Keratinocyte (primary cell): ENCODE results near the gene SPECC1. TPM values are rescaled to one million over a fixed set of nuclear protein-coding genes. Genes with fewer than 3 reads are reported as not detected.

ENCODE experiments used
- DNase-seq: peaks from one replicate; pipeline ENCODE4 v3.0.0-alpha.2; 2011; ENCODE audit warnings: low read depth, missing footprints, low spot score
- FAIRE-seq: peaks from 2 replicates; lab custom pipeline; 2011; peaks lifted over from hg19 to GRCh38; lab: Jason Lieb, UNC
- H2AFZ ChIP-seq: 2 replicates; pipeline ENCODE4 v1.6.0; 2012; ENCODE audit warnings: low read length, control low read depth, inconsistent platforms; ENCODE audit not compliant: control insufficient read depth
- H3K27ac ChIP-seq: 2 replicates; pipeline ENCODE4 v1.5.1; 2011; ENCODE audit warnings: low read length; ENCODE audit not compliant: control insufficient read depth, insufficient read depth
- H3K27me3 ChIP-seq: 3 replicates; pipeline ENCODE4 v1.6.0; 2011; ENCODE audit warnings: low read length; ENCODE audit not compliant: control insufficient read depth, insufficient read depth; ENCODE audit errors: extremely low read depth
- H3K36me3 ChIP-seq, 2 experiments: 2 replicates in 1 of 2; 3 replicates in 1 of 2; pipeline ENCODE4 v1.5.1; 2011; ENCODE audit warnings: low read length in 2 of 2, mild to moderate bottlenecking in 1 of 2; ENCODE audit not compliant: control insufficient read depth in 2 of 2, insufficient read depth in 2 of 2; ENCODE audit errors: extremely low read depth in 1 of 2
- H3K4me1 ChIP-seq: 3 replicates; pipeline ENCODE4 v1.5.1; 2011; ENCODE audit warnings: low read length; ENCODE audit not compliant: control insufficient read depth, insufficient read depth; ENCODE audit errors: extremely low read depth
- H3K4me2 ChIP-seq: 3 replicates; pipeline ENCODE4 v1.6.0; 2011; ENCODE audit warnings: low read depth, low read length; ENCODE audit not compliant: control insufficient read depth, insufficient read depth; ENCODE audit errors: extremely low read depth
- H3K4me3 ChIP-seq, 3 experiments: fragments of 200-600 bp in 1 of 3; sonication (generic) in 1 of 3; 2 replicates in 2 of 3; 3 replicates in 1 of 3; pipeline ENCODE4 v1.5.1; 2011 to 2016; ENCODE audit warnings: low read length in 3 of 3, mild to moderate bottlenecking in 3 of 3, control low read depth in 2 of 3, inconsistent platforms in 1 of 3, low read depth in 1 of 3, mixed read lengths in 1 of 3, mixed run types in 1 of 3, moderate library complexity in 1 of 3; ENCODE audit not compliant: control insufficient read depth in 2 of 3, insufficient read depth in 2 of 3; ENCODE audit errors: extremely low read depth in 1 of 3
- H3K79me2 ChIP-seq: 2 replicates; pipeline ENCODE4 v1.6.0; 2012; ENCODE audit warnings: low read length; ENCODE audit not compliant: control insufficient read depth, insufficient read depth
- H3K9ac ChIP-seq: 3 replicates; pipeline ENCODE4 v1.6.0; 2011; ENCODE audit warnings: low read length; ENCODE audit not compliant: control insufficient read depth, insufficient read depth; ENCODE audit errors: extremely low read depth
- H3K9me1 ChIP-seq: 3 replicates; pipeline ENCODE4 v1.6.0; 2011; ENCODE audit warnings: low read length; ENCODE audit not compliant: control insufficient read depth, insufficient read depth; ENCODE audit errors: extremely low read depth
- H3K9me3 ChIP-seq: 2 replicates; pipeline ENCODE4 v1.5.1; 2012; ENCODE audit warnings: low read depth, low read length; ENCODE audit not compliant: control insufficient read depth
- H4K20me1 ChIP-seq: 3 replicates; pipeline ENCODE4 v1.6.0; 2011; ENCODE audit warnings: low read length; ENCODE audit not compliant: control insufficient read depth, insufficient read depth; ENCODE audit errors: extremely low read depth
- EZH2 ChIP-seq: IDR thresholded peaks from one replicate; pipeline ENCODE4 v1.6.1; 2012; ENCODE audit warnings: inconsistent platforms, mild to moderate bottlenecking, low read length, moderate library complexity
- dilution Hi-C: fragments of 300-500 bp; cut with MboI; formaldehyde crosslinking; loops from one replicate; pipeline ENCODE4 v1.7.0; 2020; ENCODE audit warnings: low sequenced_read_pairs; ENCODE audit not compliant: extremely low pct_ligation_motif_present
- polyA plus RNA-seq, 5 experiments: library from polyadenylated mRNA; depleted of rRNA in 3 of 5; stranded (reverse) in 3 of 5; stranded (forward) in 1 of 5; unstranded in 1 of 5; fragments of >200 nt; gene quantifications; 1 replicate in 1 of 5; 2 replicates in 3 of 5; 3 replicates in 1 of 5; pipeline versions ENCODE4 v1.2.1 to v1.2.3, GENCODE V29; 2011 to 2012; ENCODE audit warnings: missing spikeins in 2 of 5, low read depth in 1 of 5, low replicate concordance in 1 of 5
- TF ChIP-seq, protein P1 (sequence below), 3 experiments: IDR thresholded peaks in 1 of 3; conservative IDR thresholded peaks in 1 of 3; optimal IDR thresholded peaks in 1 of 3; 2 replicates in 2 of 3; 3 replicates in 1 of 3; pipeline versions ENCODE3 to v1.5.1; 2011; ENCODE audit warnings: low read length in 3 of 3, mild to moderate bottlenecking in 3 of 3, moderate library complexity in 2 of 3, control low read depth in 1 of 3, inconsistent platforms in 1 of 3; ENCODE audit not compliant: insufficient read depth in 2 of 3; ENCODE audit errors: extremely low read depth in 1 of 3

Gene SPECC1
- polyA plus RNA-seq, 1 donor (not counting 4 experiments of a cell fraction or from before 2014, with no cell fraction given) = 20.9 TPM

DNA sequence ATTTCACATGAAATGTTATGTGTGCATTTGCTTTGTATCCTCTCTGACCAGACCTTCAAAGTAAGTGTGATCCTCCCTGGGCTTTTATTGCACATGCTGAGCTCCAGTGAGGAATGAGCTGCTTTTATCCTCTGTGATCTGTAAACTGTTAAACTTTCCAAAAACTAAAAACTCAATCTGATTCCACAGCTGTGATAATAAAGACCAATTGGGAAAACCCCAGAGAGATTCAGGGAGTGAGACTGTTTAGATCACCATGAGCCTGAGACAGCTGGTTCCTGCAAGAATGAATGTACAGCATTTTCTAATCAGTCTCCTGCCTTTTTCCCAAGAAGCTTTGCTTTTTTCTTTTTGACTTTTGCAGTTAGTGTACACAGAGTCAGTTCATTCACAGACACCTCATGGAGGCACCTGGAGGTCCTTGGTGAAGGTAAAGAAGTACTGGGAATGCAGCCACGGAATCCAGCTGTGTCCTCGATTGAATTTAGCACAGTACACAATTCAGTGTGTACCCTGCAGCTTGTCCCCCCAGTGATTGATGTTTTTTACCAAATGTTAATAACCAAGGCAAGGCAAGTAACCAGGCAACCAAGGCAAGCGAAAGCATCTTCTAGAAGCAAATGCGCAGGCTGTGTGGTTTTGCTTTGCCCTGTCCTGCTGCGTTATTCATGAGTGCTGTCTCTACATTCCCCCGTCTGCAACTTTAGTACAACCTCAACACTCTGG is 275.6 kb downstream of the SPECC1 start:
- H3K4me1 ChIP-seq = no peaks in the 10 kb centered on the region
- H4K20me1 ChIP-seq = peaks cover 2% of the 10 kb centered on the region
- no peak overlapping the region for H3K27ac ChIP-seq
- no peak overlapping the region for H3K4me3 ChIP-seq
- dilution Hi-C loops = no loop called here
- no peaks in the 10 kb centered on the region for H3K9me3 ChIP-seq
- no peak overlapping the region for H2AFZ ChIP-seq
- H3K9me1 ChIP-seq = peaks cover under 1% of the 10 kb centered on the region
- no peak overlapping the region for H3K4me2 ChIP-seq
- DNase-seq (no peak), FAIRE-seq (no peak)
- H3K27me3 ChIP-seq = no peaks in the 10 kb centered on the region
- TF ChIP-seq EZH2 = no peak
- TF ChIP-seq, protein P1, sequence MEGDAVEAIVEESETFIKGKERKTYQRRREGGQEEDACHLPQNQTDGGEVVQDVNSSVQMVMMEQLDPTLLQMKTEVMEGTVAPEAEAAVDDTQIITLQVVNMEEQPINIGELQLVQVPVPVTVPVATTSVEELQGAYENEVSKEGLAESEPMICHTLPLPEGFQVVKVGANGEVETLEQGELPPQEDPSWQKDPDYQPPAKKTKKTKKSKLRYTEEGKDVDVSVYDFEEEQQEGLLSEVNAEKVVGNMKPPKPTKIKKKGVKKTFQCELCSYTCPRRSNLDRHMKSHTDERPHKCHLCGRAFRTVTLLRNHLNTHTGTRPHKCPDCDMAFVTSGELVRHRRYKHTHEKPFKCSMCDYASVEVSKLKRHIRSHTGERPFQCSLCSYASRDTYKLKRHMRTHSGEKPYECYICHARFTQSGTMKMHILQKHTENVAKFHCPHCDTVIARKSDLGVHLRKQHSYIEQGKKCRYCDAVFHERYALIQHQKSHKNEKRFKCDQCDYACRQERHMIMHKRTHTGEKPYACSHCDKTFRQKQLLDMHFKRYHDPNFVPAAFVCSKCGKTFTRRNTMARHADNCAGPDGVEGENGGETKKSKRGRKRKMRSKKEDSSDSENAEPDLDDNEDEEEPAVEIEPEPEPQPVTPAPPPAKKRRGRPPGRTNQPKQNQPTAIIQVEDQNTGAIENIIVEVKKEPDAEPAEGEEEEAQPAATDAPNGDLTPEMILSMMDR (optimal IDR thresholded peaks at IDR 0.05 in 1 of 3, IDR thresholded peaks at IDR 0.05 in 1 of 3, conservative IDR thresholded peaks at IDR 0.05 in 1 of 3; ENCODE audit: extremely low read depth in 1 of 3, insufficient read depth in 2 of 3, low read length in 3 of 3) = no peak
- no peak overlapping the region for H3K9ac ChIP-seq
- H3K79me2 ChIP-seq = no peaks in the 10 kb centered on the region
- peaks cover 7 to 9% of the 10 kb centered on the region in 2 experiments for H3K36me3 ChIP-seq

DNA sequence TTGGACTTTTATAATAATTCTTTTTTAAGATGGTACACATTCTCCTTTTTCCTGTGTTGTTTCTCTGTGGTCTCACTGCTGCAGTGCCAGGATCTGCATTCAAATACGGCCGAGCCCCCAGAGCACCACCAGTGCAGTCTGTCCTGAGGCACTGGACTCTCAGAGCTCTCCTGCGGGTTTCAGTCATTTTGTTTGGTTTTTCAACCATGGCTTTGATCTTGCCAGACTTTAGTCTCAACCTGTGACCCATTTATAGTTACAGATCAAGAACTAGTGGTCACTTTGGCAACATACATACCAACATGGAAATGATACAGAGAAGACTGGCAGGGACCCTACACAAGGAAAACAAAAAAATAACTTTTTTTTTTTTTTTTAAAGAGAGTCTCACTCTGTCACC is 280.8 kb downstream of the SPECC1 start:
- Histone ChIP-seq H3K27me3 (no peaks in the 10 kb centered on the region), H3K4me1 (no peaks in the 10 kb centered on the region), H3K4me3 (no peak overlapping the region), H3K4me2 (no peak overlapping the region), H3K36me3 (peaks cover 0 to 2% of the 10 kb centered on the region in 2 experiments), H2AFZ (no peak overlapping the region), H4K20me1 (no peaks in the 10 kb centered on the region), H3K9ac (no peak overlapping the region), H3K9me1 (no peaks in the 10 kb centered on the region), H3K9me3 (no peaks in the 10 kb centered on the region), H3K27ac (no peak overlapping the region), H3K79me2 (no peaks in the 10 kb centered on the region)
- dilution Hi-C loops = no loop called here
- no peak for FAIRE-seq
- no peak for DNase-seq
- TF ChIP-seq, protein P1 (optimal IDR thresholded peaks at IDR 0.05 in 1 of 3, IDR thresholded peaks at IDR 0.05 in 1 of 3, conservative IDR thresholded peaks at IDR 0.05 in 1 of 3; ENCODE audit: extremely low read depth in 1 of 3, insufficient read depth in 2 of 3, low read length in 3 of 3) = no peak
- no peak for TF ChIP-seq EZH2
